GM19193 (cell line): ENCODE measurements around the gene P2RY14.

Source experiments
- POLR2A ChIP-seq: IDR thresholded peaks from 4 replicates; pipeline ENCODE4 v1.6.1; 2011; ENCODE audit not compliant: insufficient read depth, insufficient read length; ENCODE audit errors: extremely low read depth

Gene P2RY14

DNA sequence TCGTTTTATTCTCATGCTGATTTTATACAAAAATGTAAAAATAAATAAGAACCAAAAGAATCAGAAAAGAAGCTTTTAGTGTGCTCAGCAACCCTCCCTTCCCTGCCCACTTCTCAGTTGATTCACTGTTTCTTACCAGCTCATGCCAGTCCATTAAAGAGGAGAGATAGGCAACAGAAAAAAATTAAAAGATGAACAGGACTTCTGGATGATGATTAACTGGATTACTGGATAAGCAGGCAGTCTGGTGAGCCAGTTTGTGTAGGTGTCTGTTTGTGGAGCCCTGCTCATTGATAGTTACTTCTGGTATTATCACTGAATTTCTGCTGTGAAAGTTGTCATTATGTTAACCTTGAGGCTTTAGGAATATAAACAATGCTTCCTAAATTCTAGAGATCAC is 60.2 kb downstream of the P2RY14 start:
- no peak for TF ChIP-seq POLR2A

DNA sequence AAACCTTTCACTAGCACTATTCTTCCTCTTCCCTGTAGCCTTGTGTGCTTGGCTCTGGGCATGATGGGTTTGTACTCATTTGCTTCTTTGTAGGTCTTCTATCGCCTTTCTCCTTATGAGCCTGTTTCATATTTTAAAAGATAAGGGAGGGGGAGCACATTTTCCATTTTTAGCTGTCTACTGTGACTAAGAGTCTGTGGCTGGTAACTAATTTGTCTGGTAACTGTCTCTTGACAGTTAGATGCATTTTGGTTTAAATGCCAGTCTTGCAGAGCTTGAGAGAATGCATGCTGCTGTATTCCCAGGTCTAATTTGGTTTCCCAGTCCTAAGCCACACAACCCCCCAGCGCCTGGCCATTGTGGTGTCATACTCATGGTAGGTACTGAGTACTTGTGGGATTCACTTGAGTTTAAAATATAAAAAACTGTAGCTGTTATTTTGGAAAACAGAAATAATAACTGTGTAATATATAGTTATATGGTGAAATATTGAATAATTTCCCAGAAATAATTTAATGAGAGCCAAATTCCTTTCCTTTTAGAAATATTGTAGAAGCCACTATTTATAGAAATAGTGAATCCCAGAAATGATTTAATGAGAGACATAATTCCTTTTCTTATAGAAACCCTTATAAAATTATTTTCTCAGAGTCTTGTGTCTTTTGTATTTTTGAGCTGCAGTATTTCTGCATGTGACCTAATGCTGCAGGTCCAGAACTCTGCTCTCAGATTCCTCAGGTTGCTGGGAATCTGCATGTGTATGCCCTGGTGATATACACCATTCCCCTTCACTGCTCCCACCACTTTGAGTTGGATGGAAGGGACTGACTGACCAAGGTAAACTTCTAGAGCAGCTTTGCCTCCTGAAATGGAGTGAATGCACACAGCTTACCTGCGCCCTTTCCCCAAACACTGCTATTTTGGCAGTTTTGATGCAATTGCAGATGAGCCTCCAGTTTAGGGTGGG is 61.4 kb downstream of the P2RY14 start:
- TF ChIP-seq POLR2A: no peak

DNA sequence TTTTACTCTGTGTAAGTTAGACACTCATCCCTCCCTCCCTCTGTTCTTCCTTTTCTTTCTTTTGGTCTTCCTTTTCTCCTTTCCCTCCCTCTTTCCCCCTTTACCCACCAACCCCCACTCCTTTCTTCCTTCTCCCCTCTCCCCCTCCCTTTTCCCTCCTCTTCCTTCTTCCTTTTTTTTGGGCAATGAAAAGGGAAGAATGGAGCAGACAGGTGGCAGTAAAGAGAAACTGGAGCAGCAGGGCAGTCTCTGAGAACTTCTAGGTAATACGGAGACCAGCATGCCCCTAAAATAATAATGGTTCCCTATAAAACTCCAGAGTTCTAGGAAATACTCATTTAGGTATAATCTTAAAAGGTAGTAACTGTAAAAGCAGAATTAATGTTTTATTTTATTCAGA is 63.9 kb downstream of the P2RY14 start:
- TF ChIP-seq POLR2A: no peak

DNA sequence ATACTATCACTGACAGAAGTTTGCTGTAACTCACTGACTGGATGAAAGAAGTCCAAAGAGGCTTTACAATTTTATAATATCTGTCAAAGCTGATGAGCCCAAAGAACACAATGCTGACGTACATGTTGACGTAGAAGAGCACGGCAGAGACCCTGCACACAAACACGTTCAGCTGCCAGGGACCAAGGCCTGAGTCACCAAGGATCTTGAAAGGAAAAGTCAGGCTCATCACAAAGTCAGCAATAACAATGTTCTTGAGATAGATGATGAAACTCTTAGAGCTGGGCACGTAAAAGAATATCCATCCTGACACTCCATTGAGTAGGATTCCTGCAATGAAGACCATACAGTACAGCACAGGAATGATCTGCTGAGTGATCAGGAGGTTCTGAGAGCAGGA is 64.5 kb downstream of the P2RY14 start:
- no peak for TF ChIP-seq POLR2A

DNA sequence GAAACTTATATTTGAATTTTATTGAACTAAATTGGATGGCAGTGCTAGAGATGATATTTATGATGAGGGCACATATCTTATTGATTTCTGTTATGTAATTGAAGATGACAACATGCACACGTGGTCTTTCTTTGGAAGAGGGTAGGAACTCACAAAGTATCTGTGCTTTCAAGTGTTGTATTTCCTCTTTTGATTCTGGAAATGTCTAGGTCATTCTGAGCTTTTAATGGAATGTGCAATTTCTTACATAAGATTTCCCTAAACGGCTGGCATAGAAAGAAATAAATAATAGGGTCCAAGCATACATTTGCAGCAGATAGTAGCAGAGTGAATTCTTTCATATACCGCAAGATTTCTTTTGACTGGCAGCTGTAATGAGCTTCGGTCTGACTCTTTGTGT is 65.2 kb downstream of the P2RY14 start:
- no peak for TF ChIP-seq POLR2A

DNA sequence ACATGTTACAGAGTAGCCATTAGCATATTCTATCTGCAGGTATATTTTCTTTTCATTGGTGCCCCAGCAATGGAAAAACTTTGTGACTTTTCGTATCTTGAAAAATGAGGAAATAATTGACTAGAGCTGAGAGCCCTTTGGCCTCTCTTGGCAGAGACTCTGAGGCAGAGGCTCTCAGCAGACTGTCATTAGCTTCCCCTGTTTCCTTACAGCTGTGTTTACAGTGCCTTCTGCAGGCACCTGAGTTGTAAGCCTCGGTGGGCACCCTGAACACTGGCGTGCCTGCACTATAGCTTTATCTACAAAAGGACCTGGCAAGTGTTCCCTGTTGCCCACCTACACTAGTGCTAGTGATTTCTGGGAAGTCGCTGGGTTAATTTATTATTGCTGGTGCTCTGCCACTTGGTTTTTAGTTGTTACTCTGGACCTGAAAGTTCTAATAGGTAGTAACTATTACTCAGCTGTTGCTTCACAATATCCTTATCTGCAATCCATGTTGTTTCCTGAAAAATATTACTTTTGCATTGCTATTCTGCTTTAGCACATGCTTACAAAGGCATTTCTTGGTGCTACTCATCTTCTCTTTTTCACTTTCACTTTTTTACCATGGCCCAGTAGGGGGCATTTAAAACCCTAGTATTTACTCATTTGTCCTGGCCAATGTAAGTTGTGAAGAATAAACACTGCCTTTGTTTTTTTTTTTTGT is 67.5 kb downstream of the P2RY14 start:
- no peak for TF ChIP-seq POLR2A

DNA sequence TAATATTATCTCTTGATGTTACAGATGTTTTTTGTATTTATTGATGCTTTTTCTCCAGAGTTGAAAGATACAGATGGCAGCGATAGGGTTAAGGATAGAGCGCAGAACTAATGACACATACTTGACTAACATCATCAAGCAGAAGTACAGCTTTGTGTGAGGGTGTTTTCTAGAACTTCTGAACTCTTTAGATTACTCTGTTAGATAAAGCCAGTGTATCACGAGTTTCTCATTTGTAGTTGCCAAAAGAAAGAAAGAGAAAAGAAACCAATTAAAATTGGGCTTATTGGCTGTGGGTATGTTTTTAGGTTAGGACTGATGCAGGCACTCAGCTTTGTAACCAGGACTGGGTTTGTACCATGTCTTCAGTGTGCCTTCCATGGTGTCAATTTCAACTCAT is 68.7 kb downstream of the P2RY14 start:
- TF ChIP-seq POLR2A: no peak

DNA sequence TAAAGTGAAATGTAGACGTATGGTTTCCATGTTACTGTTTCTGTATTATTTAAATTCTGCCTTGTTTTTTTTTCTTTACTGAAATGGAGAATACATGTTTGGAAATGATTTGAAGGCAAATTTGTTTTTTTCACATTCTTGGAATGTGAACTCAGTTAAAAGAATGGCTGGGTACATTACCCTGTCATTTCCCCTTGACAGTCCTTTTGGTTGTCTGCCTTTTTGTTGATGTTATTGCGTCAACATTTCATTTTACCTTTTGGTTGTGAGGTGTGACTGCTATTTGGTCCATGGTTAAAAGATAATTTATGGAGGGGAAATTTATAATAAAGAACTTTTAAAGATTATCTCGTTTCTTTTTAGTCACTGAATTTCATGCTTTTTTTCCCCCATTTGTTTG is 72.1 kb downstream of the P2RY14 start:
- TF ChIP-seq POLR2A: no peak

DNA sequence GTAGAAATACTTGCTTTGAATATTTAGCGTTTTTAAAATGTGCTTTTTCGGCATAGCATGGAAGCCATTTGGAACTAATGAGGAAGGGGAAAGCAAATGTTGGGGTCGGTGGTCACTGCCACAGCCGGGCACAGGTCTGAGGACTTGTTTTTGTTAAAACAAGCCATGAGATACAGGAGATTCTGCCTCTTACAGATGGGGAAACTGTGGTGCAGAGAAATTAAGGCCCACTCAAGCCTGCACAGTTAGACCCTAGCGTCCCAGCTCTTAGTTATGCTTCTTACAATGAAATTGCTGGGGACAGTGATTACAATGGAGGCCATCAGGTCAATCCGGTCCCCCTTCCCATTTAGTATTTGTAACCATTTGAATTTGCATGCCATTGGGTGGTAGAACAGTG is 72.9 kb downstream of the P2RY14 start:
- TF ChIP-seq POLR2A: no peak

DNA sequence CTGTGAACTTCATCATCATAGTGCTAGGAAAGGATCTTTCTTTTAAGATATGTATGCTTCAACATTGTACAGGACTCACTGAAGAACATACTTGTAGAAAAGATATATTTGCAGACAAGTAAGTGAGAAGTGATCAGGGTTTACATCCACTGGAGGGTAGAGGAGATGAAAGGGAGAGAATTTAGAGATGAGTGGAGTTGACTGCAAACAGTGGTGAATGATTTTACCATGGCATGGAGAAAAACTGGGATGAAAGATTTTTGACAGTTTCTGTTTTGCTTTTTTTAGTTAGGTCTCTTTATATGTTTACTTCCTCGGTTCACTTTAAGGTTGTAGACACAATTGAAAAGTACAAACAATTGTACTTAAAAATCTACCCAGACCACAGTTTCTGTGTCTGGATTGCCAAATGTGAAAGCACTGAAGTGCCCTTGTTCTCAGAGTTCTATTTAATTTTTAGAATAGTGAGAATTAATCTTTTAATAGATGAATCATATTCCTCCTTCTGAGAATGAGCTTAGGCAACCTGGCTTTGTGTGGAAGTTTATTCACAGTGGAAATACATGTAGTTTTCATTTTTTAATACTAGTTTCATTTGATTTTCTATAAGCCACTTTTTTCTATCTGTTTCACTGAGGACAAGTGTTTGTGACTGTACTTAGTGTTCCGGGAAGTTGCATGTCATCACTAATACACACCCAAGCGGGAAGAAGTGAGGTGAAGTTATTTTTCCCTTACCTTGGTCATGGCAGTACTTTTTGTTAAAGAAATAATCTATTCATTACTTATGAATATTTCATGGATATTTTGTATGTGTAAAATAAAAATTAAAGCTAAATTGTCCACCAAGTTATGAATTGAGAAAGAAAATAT is 73.6 kb downstream of the P2RY14 start:
- no peak for TF ChIP-seq POLR2A

DNA sequence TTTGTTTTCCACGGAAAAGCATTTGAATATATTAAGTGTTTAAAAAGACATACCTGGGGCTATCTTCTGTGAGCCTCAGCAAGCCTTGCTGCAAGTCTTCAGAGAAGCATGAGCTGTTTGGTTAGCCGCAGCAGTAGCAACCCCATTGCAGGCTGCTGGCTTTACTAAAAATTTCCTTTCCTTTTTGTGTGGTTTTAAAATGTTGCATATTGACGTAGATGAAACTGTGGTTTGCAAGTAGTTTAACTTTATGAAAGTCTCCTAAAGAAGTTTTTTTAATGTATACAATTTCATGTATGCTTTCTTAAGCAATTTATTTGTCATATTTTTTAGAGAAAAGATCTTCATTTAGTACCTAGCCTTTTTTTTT is 75.3 kb downstream of the P2RY14 start, which contains the start of gene GPR171:
GPR171 (minus strand) TSS at position 166 of the 370 bp plus-strand sequence. CDS start 3,830 bp downstream, outside the sequence.
- no peak for TF ChIP-seq POLR2A

DNA sequence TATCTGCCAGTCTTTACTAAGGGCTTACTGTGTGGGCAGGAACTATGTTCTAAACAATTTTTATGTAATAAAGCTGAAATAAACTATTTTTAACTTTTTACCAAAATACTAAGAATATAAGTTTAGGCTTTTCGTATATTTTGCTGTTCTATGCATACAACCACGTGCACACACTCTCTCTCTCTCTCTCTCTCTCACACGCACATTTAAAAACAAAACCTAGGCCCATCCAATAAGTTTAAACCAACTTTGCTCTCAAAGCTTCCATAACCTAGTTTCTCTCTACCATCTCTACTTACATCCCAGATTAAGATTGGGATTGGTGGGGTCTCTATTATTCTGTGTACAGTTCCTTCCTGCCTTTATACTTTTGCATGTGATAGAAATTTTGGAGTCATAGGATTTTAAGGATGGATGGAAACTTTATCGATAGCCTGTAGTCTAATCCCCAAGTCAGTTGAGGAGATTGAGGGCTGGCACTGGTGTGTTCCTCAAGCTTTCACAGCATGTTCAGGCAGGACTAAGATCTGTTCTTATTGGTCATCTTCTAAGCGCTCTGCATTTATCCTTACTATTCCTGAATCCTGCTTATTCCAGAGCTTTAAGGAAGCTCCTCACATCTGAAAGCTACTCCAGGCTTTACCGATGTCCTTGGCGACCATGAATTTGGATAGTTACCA is 77.2 kb downstream of the P2RY14 start:
- no peak for TF ChIP-seq POLR2A

DNA sequence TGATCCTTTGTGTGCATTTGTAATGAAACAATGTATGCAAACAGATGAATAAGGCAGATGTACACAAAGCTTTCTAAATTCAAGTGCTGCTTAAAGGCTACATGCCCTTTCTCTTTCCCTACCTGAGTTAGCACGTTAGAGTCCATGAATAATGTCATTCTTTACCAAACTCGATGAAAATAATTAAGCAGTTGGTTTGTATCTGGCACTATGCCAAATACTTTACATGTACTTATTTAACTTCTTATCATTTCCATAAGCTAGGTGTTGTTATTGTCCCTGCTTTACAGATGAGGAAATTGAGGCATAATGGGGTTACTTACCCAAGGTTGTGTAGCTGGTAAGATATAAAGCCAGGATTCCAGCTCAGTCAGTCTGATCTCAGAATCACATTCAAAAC is 77.8 kb downstream of the P2RY14 start:
- TF ChIP-seq POLR2A: no peak
